Tibial artery (tissue), 4 donors: ENCODE results near the gene MIP.
"Not testable (repeated sequence)": the region's sequence is repeated elsewhere in the genome, so short reads cannot be mapped to it uniquely, and the experiment has no call there.

Experiments used
- DNase-seq, 2 donors: peaks; one replicate each; pipeline ENCODE4 v3.0.0-alpha.2; 2019
- H3K27ac ChIP-seq, 2 donors: fragments of 200-600 bp; sonication (generic) in 1 of 2; 1 replicate in 1 of 2; 2 replicates in 1 of 2; pipeline ENCODE4 v1.5.1; 2018 to 2019; ENCODE audit warnings: mild to moderate bottlenecking in 1 of 2
- H3K27me3 ChIP-seq, 2 donors: fragments of 200-600 bp; sonication (generic) in 1 of 2; one replicate each; pipeline versions ENCODE4 v1.5.1 to v1.6.0; 2016 to 2019
- H3K36me3 ChIP-seq, 3 donors: fragments of 200-600 bp; sonication (generic) in 2 of 3; one replicate each; pipeline ENCODE4 v1.5.1; 2016 to 2019; ENCODE audit warnings: mild to moderate bottlenecking in 2 of 3
- H3K4me1 ChIP-seq, 4 donors: fragments of 200-600 bp; sonication (generic) in 2 of 4; 1 replicate in 3 of 4; 2 replicates in 1 of 4; pipeline ENCODE4 v1.5.1; 2016 to 2019
- H3K4me3 ChIP-seq, 2 donors: fragments of 200-600 bp; sonication (generic) in 1 of 2; 1 replicate in 1 of 2; 2 replicates in 1 of 2; pipeline ENCODE4 v1.5.1; 2018 to 2019; ENCODE audit warnings: mild to moderate bottlenecking in 2 of 2
- H3K9me3 ChIP-seq, 3 donors: fragments of 200-600 bp; sonication (generic) in 1 of 3; one replicate each; pipeline ENCODE4 v1.5.1; 2016 to 2019
- intact Hi-C: fragments of 100-400 bp; cut with DNase I; formaldehyde crosslinking; loops from one replicate; pipeline ENCODE4 v1.15.0; 2023; ENCODE audit warnings: low total_unique reads
- TF ChIP-seq, protein P1 (sequence below), 2 experiments: fragments of 200-600 bp in 1 of 2; fragments of 450-650 bp in 1 of 2; IDR thresholded peaks; one replicate each; pipeline ENCODE4 v1.5.1; 2017 to 2019; ENCODE audit warnings: antibody characterized with exemption in 2 of 2, mild to moderate bottlenecking in 1 of 2, moderate library complexity in 1 of 2

The MIP gene

DNA sequence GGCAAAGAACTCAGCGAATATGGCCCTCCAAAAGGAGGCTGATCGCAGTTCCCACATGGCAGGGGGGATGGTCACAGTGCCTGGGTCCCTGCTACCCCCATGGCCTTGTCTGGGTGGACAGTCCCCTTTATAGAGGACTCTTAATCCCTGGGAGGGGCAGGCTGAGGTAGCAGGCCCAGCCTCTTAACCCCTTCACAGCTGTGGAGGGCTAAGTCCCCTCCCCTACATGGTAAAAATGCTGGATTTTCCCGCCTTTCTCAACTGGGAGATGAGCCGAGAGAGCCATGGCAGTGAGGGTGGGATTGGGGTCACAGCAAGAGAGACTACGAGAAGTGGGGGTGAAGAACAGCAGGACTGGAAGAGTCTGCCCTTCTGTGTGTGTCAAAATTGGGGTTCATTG, at the start of gene MIP:
MIP (minus strand) TSS at position 101 of the 400 bp plus-strand sequence; CDS start at position 57, 44 bp downstream.
- DNase-seq = no peak
- H3K27ac ChIP-seq = no peak within 1 kb of the TSS
- H3K4me3 ChIP-seq = no peak within 1 kb of the TSS
- intact Hi-C loops = no loop called here
- H3K4me1 ChIP-seq = peaks cover 0 to 4% (median 0%) of the 10 kb centered on the region in 4 donors
- no peaks in the 10 kb centered on the region for H3K36me3 ChIP-seq
- TF ChIP-seq, protein P1, sequence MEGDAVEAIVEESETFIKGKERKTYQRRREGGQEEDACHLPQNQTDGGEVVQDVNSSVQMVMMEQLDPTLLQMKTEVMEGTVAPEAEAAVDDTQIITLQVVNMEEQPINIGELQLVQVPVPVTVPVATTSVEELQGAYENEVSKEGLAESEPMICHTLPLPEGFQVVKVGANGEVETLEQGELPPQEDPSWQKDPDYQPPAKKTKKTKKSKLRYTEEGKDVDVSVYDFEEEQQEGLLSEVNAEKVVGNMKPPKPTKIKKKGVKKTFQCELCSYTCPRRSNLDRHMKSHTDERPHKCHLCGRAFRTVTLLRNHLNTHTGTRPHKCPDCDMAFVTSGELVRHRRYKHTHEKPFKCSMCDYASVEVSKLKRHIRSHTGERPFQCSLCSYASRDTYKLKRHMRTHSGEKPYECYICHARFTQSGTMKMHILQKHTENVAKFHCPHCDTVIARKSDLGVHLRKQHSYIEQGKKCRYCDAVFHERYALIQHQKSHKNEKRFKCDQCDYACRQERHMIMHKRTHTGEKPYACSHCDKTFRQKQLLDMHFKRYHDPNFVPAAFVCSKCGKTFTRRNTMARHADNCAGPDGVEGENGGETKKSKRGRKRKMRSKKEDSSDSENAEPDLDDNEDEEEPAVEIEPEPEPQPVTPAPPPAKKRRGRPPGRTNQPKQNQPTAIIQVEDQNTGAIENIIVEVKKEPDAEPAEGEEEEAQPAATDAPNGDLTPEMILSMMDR (IDR thresholded peaks at IDR 0.05) = no peak
- no peaks in the 10 kb centered on the region for H3K9me3 ChIP-seq
- H3K27me3 ChIP-seq = peaks cover 0 to 15% of the 10 kb centered on the region in 2 donors

DNA sequence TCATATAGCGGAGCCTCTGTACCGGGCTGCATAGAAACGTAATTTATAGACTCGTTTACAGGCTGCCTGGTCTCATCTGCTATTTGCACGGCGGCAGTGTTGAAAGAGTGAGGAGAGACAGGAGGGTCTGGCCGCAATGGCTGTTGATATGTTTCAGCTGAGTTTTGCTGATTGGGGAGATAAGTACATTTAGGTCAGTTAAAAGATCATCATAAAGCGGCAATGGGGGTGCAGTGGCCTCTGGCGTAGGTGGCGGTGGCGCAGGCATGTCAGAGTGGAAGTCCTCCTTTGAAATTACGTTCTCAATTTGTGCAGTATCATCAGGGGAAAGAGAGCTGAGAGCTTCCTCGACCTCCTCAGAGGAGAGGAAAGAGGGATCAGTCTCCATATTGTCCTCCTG, 45.4 kb upstream of the MIP start:
- not testable (repeated sequence) for H3K4me3 ChIP-seq

DNA sequence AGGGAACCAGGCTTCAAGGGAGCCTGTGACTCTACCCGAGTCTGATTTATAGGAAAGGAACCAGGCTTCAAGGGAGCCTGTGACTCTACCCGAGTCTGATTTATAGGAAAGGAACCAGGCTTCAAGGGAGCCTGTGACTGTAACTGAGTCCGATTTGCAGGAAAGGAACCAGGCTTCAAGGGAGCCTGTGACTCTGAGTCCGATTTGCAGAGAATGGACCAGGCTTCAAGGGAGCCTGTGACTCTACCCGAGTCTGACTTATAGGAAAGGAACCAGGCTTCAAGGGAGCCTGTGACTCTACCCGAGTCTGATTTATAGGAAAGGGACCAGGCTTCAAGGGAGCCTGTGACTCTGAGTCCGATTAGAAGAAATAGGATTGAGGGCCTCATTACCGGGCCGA, 45.0 kb upstream of the MIP start:
- H3K4me3 ChIP-seq, H3K27ac ChIP-seq, H3K9me3 ChIP-seq, H3K27me3 ChIP-seq, DNase-seq, H3K36me3 ChIP-seq, H3K4me1 ChIP-seq, intact Hi-C loops: not testable (repeated sequence)

More for the DNA sequence above, 45.4 kb upstream of the MIP start:
- H3K4me1 ChIP-seq, H3K27me3 ChIP-seq, H3K36me3 ChIP-seq, H3K9me3 ChIP-seq, H3K27ac ChIP-seq, DNase-seq, intact Hi-C loops: not testable (repeated sequence)

DNA sequence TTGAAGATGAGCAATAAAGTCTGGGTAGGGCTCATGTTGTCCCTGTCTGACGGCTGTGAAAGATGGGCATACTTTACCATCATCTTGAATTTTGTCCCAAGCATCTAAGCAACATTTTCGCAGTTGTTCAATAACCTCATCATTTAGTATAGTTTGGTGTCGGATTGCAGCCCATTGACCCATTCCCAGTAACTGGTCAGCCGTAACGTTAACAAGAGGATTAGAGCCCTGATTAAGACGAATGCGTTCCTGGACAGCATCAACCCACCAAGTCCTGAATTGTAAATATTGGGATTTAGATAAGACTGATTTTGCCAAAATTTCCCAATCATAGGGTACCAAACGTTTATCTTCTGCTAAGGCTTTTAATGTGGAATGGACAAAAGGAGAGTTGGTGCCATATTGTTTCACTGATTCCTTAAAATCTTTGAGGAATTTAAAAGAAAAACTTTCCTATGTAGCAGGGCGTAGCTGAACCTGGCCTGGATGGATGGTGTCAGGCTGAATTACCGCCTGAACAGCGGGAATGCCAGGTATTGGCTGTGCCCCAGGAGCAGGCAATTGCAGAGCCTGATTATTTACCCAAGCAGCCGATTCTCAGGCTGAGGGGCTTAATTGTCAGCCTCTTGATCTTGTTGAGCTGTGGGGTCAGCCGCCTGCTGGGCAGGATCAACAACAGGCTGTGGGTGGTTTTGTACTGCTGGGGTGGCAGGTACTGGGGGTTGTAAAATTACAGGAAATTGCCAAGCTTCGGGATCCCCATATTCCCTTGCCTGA, 43.9 kb upstream of the MIP start:
- H3K27me3 ChIP-seq, H3K9me3 ChIP-seq, H3K4me1 ChIP-seq, H3K27ac ChIP-seq, H3K4me3 ChIP-seq, H3K36me3 ChIP-seq, DNase-seq, intact Hi-C loops: not testable (repeated sequence)

DNA sequence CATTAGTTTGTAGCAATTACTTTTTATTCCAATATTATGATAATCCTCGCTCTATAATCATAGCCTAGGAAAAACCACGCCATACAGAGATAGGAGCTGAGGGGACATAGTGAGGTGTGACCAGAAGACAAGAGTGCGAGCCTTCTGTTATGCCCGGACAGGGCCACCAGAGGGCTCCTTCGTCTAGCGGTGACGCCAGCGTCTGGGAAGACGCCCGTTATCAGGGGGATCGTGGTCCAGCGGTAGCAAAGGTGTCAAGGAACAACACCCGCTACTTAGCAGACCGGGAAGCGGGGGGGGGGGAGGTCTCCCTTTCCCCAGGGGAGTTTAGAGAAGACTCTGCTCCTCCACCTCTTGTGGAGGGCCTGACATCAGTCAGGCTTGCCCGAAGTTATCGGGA, 42.2 kb upstream of the MIP start:
- H3K36me3 ChIP-seq, H3K9me3 ChIP-seq, H3K27ac ChIP-seq, H3K4me1 ChIP-seq, H3K27me3 ChIP-seq, intact Hi-C loops: not testable (repeated sequence)
- TF ChIP-seq, protein P1 (IDR thresholded peaks at IDR 0.05) = peak; percentile 16 to 53
- DNase-seq = peak; percentile 61 to 73
- H3K4me3 ChIP-seq = peak overlapping the region; percentile 19 to 31

DNA sequence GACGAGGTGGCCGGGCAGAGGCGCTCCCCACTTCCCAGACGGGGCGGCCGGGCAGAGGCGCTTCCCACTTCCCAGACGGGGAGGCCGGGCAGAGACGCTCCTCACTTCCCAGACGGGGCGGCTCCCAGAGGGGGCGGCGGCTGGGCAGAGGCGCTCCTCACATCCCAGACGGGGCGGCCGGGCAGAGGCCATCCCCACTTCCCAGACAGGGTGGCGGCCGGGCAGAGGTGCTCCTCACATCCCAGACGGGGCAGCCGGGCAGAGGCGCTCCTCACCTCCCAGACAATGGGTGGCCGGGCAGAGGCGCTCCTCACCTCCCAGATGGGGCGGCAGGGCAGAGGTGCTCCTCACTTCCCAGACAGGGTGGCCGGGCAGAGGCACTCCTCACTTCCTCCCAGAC, 40.0 kb upstream of the MIP start:
- H3K4me1 ChIP-seq, H3K27ac ChIP-seq, H3K36me3 ChIP-seq, intact Hi-C loops, H3K27me3 ChIP-seq, DNase-seq, H3K4me3 ChIP-seq, H3K9me3 ChIP-seq: not testable (repeated sequence)

DNA sequence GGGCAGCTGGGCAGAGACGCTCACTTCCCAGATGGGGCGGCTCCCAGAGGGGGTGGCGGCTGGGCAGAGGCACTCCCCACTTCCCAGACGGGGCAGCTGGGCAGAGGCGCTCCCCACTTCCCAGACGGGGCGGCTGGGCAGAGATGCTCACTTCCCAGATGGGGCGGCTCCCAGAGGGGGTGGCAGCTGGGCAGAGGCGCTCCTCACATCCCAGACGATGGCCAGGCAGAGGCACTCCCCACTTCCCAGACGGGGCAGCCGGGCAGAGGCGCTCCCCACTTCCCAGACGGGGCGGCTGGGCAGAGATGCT, 39.6 kb upstream of the MIP start:
- H3K36me3 ChIP-seq, H3K9me3 ChIP-seq, H3K27ac ChIP-seq, intact Hi-C loops, H3K4me3 ChIP-seq, H3K27me3 ChIP-seq, DNase-seq, H3K4me1 ChIP-seq: not testable (repeated sequence)

DNA sequence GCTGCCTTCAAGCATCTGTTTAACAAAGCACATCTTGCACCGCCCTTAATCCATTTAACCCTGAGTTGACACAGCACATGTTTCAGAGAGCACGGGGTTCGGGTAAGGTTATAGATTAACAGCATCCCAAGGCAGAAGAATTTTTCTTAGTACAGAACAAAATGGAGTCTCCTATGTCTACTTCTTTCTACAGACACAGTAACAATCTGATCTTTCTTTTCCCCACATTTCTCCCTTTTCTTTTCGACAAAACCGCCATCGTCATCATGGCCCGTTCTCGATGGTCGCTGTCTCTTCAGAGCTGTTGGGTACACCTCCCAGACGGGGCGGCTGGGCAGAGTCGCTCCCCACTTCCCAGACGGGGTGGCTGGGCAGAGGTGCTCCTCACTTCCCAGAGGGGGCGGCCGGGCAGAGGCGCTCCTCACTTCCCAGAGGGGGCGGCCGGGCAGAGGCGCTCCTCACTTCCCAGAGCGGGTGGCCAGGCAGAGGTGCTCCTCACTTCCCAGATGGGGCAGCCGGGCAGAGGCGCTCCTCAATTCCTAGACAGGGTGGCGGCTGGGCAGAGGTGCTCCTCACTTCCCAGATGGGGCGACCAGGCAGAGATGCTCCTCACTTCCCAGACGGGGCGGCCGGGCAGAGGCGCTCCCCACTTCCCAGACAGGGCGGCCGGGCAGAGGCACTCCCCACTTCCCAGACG, 39.1 kb upstream of the MIP start:
- H3K4me1 ChIP-seq, H3K4me3 ChIP-seq, H3K27ac ChIP-seq, H3K27me3 ChIP-seq, H3K9me3 ChIP-seq, intact Hi-C loops, H3K36me3 ChIP-seq, DNase-seq: not testable (repeated sequence)
